OCI-M2 (cell line): ENCODE results near the gene ZNF524.

Experiments used
- DNase-seq: peaks from one replicate; lab custom pipeline; 2025; ENCODE audit not compliant: unreplicated experiment; lab: John Stamatoyannopoulos, UW

The ZNF524 gene

DNA sequence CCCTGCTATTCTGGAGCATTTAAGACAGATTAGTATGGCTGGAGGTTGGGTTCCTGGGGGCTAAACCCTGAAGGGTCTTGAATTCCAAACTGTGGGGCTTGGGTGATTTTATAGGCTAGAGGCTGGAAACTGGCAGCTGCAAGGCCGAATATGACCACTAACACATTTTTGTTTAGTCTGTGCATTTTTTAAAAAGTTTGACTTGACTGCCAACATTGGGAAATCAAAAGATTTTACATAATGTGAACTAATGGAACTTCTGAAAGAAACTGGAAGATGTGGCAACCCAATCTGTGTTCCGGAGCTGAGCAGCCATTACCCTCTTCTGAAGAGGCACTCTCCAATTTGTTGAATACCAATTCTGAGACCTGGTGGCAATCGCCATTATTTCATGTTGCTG lies 19.2 kb downstream of the ZNF524 start:
- no peak for DNase-seq

DNA sequence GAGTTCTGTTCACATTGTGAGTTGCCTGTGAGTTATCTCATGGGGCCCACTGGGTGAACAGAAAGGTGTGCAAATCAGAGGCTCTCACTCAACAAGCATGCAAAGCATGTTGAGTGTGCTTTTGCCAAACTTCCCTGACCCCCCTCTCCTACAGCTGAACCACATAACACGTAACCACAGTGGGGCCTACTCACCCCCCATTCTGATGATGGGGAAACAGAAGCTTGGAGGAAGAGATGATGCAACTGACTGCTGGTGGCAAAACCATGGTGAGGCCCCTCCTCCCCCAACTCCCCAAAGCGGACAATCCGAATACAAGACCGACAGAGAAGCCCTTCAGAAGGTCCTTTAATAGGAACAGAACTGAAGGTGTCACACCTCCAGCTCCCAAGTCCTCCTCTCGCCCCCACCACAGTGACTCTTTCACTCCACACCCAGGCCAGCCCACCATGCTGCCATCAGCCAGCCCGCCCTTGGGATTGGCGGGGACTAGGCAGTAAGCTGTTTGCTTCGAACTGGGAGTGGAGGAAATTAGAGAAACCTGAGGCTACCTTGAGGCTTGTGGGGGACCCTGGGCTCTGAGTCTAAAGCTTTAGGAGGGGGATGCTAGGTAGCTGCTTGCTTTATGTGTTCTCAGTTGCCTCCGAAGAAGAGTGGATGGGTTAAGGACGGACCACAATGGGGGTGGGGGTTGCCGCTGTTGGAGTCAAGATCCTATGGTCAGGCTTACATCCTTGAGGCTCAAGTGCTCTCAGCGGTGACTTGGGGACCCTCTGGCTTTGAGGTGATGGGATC lies 20.5 kb downstream of the ZNF524 start:
- DNase-seq = no peak

DNA sequence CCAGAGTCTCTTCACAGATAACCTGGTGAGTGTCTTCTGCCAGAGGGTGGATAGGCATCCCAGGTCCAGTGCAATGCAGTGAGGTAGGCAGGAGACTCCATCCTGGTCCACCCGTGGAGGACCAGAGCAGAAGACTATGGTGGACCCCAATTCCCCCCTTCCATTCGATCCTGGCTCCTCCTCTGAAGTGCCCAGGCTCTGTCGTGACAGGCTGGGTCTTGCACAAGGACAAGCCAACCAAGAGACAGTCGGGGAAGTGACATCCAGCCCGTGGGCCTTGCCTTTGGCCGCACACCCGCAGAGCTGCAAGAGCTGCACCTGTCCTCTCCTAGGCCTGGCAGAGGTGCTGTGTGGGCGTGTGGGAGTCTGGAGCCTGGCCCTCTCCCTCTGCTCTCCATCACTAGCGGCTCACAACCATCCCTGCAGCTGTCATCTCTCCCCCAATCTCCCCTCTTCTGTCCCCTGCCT lies 21.2 kb downstream of the ZNF524 start:
- DNase-seq = no peak

DNA sequence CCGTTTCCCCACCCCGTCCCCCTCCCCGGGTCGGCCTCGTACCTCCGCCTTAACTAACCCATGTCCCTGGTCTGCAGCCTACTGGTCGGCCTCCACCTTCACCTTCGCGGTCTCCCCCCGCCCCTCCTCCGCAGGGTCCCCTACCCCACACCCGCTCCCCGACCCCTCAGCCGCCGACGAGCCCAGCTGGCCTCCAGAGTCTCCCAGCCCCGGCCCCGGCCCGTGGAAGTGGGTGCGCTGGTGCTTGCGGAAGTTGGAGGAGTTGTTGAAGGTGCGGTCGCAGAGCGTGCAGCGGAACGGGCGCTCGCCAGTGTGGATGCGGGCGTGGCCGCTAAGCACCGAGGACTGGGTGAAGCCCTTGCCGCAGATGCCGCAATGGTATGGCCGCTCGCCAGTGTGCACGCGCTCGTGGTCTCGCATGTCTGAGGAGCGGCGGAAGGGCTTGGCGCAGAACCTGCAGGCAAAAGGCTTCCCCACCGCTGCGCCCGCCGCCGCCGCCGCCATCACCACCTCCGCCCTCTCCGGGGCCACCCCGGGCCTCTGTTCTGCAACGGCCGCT lies 21.7 kb downstream of the ZNF524 start:
- DNase-seq = no peak

DNA sequence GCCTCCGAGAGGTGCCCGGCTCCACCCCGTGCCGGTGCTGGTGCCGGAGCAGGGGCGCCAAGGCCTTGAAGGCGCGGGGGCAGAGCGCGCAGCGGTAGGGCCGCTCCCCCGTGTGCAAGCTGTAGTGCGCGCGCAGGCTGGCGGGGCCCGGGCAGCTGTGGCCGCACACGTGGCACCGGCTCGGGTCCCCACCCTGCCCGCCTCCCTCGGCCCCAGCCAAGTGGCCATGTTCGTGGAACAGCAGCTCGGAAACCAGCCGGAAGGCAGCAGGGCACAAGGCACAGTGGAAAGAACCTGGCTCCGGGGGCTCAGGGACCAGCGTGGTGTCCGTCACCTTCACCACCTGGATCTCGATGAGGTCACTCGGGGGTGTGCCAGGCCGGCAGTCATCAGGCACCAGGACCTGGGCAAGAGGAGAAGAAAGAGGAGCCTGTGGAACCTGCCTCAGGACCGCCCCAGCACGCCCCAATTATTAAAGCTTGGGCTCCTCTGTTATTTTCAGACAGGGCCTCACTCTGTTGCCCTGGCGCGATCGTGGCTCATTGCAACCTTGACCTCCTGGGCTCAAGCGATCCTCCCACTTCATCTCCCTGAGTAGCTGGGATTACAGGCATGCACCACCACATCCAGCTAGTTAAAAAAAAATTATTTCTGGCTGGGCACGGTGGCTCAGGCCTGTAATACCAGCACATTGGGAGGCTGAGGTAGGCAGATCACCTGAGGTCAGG lies 22.3 kb downstream of the ZNF524 start:
- DNase-seq = no peak

DNA sequence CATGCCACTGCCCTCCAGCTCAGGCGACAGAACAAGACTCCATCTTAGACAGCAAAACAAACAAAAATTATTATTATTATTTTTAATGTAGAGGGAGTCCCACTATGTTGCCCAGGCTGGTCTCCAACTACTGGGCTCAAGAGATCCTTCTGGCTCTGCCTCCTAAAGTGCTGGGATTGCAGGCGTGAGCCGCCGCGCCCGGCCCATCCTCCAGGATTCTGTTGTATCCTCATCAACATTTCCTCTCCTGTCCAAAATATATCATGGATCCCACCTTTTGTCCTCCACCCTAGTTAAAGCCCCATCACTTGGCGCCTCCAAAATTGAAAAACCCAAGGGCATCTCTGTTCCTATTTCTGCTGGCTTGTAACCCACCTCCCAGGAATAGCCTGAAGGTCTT lies 23.0 kb downstream of the ZNF524 start:
- no peak for DNase-seq

DNA sequence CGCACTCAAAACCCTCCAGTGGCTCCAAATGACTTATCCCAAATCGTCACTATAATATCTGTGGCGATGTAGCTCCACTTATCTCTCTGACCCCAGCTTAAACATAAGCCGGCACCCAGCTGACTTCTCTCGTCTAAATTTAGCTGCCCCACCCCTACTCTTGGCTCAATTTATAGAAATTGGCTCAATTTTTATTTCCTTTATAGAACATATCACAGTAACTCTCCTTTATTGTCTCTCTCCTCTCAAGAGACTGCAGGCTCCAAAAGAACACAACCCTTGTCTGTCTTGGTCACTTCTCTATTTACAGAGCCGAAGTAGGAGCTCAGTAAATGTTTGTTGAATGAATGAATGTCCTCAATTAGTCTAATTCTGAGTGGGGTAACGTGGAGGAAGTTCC lies 23.5 kb downstream of the ZNF524 start:
- no peak for DNase-seq

DNA sequence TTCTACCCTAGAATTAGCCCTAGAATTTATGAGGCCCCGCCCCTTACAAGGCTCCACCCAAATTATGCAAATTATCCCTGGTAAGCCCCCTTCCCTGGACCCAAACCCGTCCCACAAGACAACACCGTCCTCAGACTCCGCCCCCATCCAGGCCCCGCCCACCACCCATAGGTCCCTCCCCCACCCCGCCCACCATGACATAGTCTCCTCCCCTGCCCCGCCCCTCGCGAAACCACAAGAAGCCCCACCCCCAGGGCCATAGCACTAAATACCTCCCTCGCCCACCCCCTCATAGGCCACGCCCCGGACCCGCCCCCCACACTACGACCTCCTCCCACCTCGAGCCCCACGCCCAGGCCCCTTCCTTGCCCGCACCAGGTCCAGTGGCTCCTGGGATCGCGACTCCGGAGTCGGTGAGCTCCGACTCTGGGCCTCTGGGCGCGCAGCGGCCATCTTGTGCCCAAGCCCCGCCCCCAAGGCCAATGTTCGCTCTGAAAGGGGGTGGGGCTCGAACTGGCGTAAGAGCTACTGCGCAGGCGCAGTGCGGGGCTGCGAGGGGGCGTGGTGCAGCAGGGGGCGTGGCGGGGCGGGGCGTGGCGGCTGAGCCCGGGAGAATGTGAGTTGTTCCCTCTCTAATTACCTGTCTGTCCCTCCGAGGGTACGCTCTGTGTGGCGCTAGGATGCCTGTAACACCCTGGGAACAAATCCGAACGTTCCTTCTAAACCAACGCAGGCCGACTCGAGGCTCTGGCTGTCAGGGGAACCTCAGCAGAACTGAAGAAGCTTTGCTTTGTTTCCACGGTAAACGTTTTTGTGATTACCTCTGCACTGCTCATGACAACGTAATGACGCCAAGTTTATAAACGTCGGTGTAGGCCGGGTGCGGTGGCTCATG lies 24.3 kb downstream of the ZNF524 start, which contains the start of gene ZNF784:
ZNF784 (minus strand) TSS at position 458 of the 895 bp plus-strand sequence; CDS start at position 453, 5 bp downstream.
- DNase-seq = peak; percentile 87

DNA sequence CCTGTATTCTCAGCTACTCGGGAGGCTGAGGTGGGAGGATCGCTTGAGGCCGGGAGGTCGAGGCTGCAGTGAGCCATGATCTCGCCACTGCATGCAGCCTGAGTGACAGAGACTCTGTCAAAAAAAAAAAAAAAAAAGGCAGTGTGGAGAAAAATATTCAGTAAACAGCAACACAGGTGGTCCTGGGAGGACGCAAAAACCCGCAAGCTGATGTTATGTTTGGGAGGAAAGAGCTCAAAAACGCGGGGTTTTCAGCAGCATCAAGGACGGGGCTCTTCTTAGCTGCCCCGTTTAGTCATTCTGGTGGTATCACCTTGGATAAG lies 24.9 kb downstream of the ZNF524 start:
- no peak for DNase-seq

DNA sequence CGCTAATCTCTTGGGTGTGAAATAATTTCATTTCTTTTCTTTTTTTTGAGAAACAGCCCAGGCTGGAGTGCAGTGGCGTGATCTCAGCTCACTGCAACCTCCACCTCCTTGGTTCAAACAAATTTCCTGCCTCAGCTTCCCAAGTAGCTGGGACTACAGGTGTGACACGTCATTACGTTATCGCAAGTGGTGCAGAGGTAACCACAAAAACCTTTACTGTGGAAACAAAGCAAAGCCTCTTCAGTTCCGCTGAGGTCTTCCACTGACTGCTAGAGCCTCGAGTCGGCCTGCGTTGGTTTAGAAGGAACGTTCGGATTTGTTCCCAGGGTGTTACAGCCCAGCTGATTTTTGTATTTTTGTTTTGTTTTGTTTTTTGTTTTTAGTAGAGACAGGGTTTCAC lies 26.3 kb downstream of the ZNF524 start:
- DNase-seq = no peak

DNA sequence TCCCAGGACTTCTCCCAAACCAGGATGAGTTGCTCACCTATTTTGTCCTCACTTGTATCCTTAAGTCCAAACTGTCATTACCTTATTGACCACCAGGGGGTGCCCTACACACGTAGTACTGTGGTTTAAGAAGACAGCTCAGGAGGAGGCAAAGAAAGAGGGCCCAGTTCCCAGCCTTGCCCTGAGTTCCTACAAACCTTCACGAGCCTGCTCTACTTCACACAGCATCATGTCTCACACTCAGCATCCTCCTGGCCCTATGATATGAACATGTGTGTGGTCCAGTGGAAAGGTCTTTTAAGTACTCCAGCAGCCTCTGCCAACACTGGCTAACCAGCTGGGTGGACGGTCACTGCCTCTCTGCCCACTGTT lies 32.4 kb downstream of the ZNF524 start:
- peak; percentile 86 for DNase-seq

DNA sequence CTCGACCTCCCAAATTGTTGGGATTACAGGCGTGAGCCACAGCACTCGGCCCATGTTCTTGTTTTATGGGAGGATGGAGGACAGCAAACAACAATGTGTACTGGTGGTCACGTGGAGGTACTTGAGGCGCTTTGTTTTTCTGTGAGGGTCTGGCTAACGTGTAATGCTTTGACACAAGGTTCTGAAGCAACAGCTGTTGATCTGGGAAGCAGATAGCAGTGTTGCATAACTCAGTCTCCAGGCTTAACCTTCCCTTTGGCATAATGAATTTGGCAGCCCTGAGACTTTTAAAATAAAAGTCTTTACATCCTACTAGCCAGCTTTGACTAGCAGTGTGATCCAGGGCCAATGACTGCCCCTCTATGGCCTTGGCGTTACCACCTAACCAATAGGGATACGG lies 33.8 kb downstream of the ZNF524 start:
- DNase-seq = no peak

DNA sequence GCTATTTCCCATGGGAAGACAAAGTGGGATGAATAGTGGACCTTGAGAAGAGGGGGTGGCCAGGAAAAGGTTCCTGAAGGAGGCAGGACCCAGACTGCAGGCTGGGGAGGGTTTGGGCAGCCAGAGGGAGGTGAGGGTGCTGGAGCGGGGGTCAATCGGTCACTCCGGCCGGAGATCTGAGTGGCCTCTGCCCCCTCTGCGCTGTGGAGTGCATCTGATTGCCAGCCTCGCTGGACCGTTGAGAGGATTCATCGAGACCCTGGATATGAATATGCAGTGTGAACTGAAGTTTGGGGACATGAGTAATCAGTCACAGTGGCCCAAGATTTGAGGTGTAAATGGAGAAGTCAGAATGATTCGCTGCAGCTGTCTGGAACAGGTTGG lies 35.2 kb downstream of the ZNF524 start:
- no peak for DNase-seq

DNA sequence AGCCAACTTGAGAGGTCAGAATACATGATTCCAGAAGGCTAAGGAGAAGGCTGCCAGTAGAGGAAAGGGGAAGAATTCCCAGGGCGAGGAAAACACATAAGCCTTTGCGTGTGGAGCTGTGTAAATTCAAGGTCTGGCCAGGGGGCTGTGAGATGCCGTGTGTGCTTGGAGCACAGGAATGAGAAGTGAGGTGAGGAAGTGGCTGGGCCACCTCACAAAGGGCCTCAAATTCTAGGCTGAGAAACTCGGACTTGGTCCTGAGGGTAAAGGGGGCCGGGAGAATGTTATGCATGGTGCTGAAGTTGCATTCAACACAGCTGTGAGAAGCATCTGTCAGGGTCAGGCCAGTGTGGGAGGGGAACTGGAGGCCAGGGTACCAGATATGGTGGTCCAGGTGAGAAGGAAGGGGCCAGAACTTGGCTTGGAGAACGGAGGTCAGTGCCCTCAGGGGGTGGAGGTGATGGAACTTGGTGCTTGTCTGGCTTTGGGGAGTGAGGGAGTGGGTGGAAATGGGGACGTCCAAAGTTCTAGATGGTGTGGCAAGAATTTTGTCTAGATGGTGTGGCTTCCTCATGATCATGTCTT lies 35.9 kb downstream of the ZNF524 start:
- no peak for DNase-seq

DNA sequence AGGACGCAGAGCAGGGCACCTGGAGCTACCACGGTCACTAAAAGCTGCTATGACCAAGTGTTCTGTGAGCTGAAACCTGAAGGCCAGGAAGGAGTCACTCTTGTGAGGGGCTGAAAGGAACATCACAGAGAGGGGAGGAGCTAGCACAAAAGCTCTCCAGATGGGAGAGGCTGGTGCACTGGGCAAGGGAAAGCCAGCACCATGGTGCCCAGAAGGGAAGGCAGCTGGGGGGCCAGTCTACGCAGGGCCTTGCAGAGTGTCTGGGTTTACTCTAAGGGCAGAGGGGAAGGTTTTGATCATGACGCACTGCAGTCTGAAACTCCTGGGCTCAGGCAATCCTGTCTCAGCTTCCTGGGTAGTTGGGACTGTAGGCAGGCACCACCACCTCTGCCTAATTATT lies 36.6 kb downstream of the ZNF524 start:
- DNase-seq = no peak

DNA sequence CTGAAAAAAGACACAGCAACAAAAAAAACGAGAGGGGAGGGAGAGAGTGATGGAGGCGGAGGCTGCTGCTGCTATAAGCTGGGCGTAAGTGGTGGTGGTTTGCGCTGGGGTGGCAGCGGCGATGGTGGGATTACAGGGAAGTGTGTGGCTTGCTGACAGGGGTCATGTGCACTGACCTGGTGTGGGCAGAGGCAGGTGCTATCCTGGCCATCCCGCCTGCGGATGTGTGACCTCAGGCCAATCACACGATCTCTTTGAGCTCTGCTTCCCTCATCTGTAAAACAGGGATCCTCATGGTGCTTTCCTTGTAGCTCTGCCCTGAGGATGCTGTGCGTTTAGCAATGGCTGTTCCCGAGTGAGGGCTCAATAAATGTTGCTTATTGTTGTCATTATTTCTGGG lies 37.4 kb downstream of the ZNF524 start:
- DNase-seq = no peak

DNA sequence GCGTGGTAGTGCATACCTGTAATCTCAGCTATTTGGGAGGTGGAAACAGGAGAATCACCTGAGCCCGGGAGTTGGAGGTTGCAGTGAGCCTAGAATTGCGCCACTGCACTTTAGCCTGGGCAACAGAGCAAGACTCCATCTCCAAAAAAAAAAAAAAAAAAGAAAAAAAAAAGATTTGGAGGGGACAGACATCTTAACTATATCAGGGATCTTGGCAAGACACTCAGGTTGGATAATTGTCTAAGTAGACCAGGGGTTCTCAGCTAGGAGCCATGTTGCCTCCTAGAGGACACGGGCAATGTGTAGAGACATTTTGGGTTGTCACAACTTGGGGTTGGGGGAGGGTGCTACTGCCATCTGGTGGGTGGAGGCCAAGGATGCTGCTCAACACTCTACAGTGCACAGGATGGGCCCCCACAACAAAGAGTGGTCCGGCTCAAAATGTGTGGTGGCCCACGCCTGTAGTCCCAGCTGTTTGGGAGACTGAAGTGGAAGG lies 38.8 kb downstream of the ZNF524 start:
- no peak for DNase-seq

DNA sequence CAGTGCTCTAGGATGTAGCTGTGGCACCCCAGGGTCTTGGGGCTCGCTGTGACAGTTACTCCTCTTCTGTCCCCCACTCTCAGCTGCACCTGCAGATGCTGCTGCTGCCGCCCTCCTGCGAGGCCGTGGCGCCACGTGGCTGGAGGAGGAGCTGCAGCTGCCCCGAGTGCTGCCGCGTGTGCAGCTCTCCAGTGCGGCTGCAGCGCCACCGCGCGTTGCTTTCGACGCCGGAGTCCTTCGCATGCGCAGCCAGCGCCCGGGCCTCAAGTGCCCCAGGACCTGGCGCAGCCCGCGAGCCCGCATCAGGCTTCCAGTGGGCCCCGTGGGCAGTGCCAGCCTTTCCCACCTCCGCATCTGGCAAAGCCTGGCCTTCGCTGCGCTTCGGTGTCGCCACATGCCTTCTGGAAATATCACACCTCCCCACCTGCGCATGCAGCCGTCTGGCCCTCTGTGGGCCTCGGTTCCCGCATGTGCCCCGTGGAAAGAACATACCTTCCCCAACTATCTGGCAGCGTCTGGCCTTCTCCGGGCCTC lies 40.0 kb downstream of the ZNF524 start:
- no peak for DNase-seq

DNA sequence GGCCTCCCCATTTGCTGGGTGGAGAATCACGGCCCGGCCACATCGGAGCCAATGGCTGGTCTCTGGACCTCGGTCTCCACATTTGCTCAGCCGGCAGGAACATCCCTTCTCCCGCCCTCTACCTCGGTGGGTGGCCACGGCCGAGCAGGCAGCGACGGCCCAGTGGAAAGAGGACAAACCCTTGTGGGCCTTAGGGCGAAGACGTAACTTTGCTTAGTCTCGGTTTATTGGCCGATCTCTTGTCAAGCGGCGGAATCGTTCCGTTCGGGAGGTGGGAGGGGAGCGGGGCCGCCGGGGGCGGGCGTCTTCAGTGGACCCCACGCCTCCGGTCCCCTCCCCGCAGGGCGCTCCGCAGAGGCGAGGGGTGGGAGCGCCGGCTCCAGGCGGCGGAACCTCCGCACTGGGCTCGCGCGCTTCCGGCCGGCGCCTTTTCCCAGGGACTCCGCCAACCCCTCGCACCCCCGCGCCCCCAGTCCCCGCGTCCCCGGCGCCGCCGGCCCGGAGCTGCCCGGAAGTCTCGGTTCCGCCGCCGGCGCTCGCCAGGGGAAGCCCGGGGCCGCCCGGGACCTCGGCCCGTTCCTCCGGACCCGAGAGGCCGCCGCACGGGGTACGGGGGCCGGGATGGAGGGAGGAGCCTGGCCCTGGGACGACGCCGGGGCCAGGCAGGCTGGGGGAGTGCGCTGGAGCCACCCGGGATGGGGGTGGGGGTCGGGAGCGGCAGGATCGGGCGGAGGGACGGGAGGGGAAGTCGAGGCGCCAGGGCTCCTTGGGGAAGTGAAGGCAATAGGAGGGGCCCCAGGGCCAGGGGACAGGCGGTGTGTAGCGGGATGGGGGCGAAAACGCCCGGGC lies 40.7 kb downstream of the ZNF524 start, which contains the start of gene ZNF580:
ZNF580 (plus strand) TSS at position 426 of the 849 bp plus-strand sequence. CDS start 1,507 bp downstream, outside the sequence.
- DNase-seq = no peak
